Fibroblast of skin of left biceps (primary cell): Measurements from ENCODE around the gene CHN2.

Source experiments
- DNase-seq, 2 experiments: peaks; one replicate each; pipeline ENCODE4 v3.0.0-alpha.2; 2013; ENCODE audit warnings: low read depth in 2 of 2

CHN2 gene

GRCh38 chr7:29194594-29195427, at the start of gene CHN2:
Gene CHN2, plus strand, starts transcription at chr7:29194775.
- no peak for DNase-seq

- DNase-seq: no peak
Measured at GRCh38 chr7:29145553-29146056, 49.0 kb upstream of the CHN2 start.

- no peak for DNase-seq
Measured at GRCh38 chr7:29146057-29146706, 48.4 kb upstream of the CHN2 start, which contains the start of gene CPVL. Gene CPVL, minus strand, starts transcription at chr7:29146537. Its CDS starts 25,476 bp downstream, at chr7:29121061.

- DNase-seq: no peak
Measured at GRCh38 chr7:29146888-29147609, 47.5 kb upstream of the CHN2 start.

- DNase-seq: no peak
Measured at GRCh38 chr7:29147821-29148220, 46.8 kb upstream of the CHN2 start.

- DNase-seq: no peak
Measured at GRCh38 chr7:29149036-29149435, 45.5 kb upstream of the CHN2 start.

GRCh38 chr7:29150856-29151255, 43.7 kb upstream of the CHN2 start:
- no peak for DNase-seq

GRCh38 chr7:29154076-29154475, 40.5 kb upstream of the CHN2 start:
- no peak for DNase-seq

- no peak for DNase-seq
Measured at GRCh38 chr7:29156907-29157452, 37.6 kb upstream of the CHN2 start.

- DNase-seq: no peak
Measured at GRCh38 chr7:29158795-29159423, 35.7 kb upstream of the CHN2 start.

GRCh38 chr7:29160080-29160479, 34.5 kb upstream of the CHN2 start:
- DNase-seq: no peak

GRCh38 chr7:29161231-29161630, 33.3 kb upstream of the CHN2 start:
- DNase-seq: no peak

- DNase-seq: no peak
Measured at GRCh38 chr7:29162577-29162976, 32.0 kb upstream of the CHN2 start.

GRCh38 chr7:29163854-29164253, 30.7 kb upstream of the CHN2 start:
- DNase-seq: no peak

- DNase-seq: no peak
Measured at GRCh38 chr7:29167721-29168120, 26.9 kb upstream of the CHN2 start.

GRCh38 chr7:29170781-29171180, 23.8 kb upstream of the CHN2 start:
- no peak for DNase-seq

GRCh38 chr7:29173458-29173857, 21.1 kb upstream of the CHN2 start:
- no peak for DNase-seq

- no peak for DNase-seq
Measured at GRCh38 chr7:29177963-29178600, 16.5 kb upstream of the CHN2 start.

- DNase-seq: no peak
Measured at GRCh38 chr7:29179115-29179514, 15.5 kb upstream of the CHN2 start.

- no peak for DNase-seq
Measured at GRCh38 chr7:29184599-29184998, 10.0 kb upstream of the CHN2 start.

- DNase-seq: no peak
Measured at GRCh38 chr7:29185613-29186012, 9.0 kb upstream of the CHN2 start.
